ENCODE results near the gene PUM1. TPM values are rescaled to one million over a fixed set of nuclear protein-coding genes. Genes with fewer than 3 reads are reported as not detected.

Gene PUM1
- total and polyA plus RNA-seq, 2 donors (not counting 3 experiments of a cell fraction or from before 2014, with no cell fraction given): 94.7 to 124 TPM

- no peak for DNase-seq (ENCODE audit: low read depth, low spot score)
- Histone ChIP-seq H3K79me2 (ENCODE audit: control insufficient read depth, insufficient read depth, low read length) (no peaks in the 10 kb centered on the region), H3K9me1 (replicated peaks; ENCODE audit: control insufficient read depth, extremely low read depth, insufficient read depth, low read length) (no peaks in the 10 kb centered on the region), H3K4me1 (ENCODE audit: control insufficient read depth, extremely low read depth, insufficient read depth, low read length) (no peaks in the 10 kb centered on the region), H3K36me3 (ENCODE audit: control insufficient read depth in 2 of 2, extremely low read depth in 1 of 2, insufficient read depth in 2 of 2, low read length in 2 of 2) (no peaks in the 10 kb centered on the region), H3K4me3 (replicated peaks in 1 of 3; ENCODE audit: insufficient read depth in 1 of 3, low read depth in 1 of 3, low read length in 3 of 3) (no peak overlapping the region), H3K9me3 (replicated peaks; ENCODE audit: control insufficient read depth, insufficient read depth, low read length) (no peaks in the 10 kb centered on the region), H4K20me1 (replicated peaks; ENCODE audit: control insufficient read depth, extremely low read depth, insufficient read depth, low read length) (no peaks in the 10 kb centered on the region), H2AFZ (ENCODE audit: low read depth, low read length) (no peak overlapping the region), H3K4me2 (ENCODE audit: insufficient read depth, low read length) (no peak overlapping the region), H3K9ac (replicated peaks; ENCODE audit: extremely low read depth, insufficient read depth, low read length) (no peak overlapping the region), H3K27ac (ENCODE audit: insufficient read depth, low read depth, low read length) (no peak overlapping the region), H3K27me3 (ENCODE audit: control insufficient read depth in 2 of 2, insufficient read depth in 2 of 2, low read length in 2 of 2) (no peaks in the 10 kb centered on the region)
- no peak for FAIRE-seq
- no TSS peak for BruUV-seq (replicated peaks)
- ChIA-PET POLR2A (no interaction called here), CTCF (no interaction called here)
- intact Hi-C loops (cut with micrococcal nuclease): no loop called here
- dilution Hi-C loops (cut with MboI; ENCODE audit: extremely low pct_ligation_motif_present, low sequenced_read_pairs): no loop called here
- TF ChIP-seq JUN (IDR thresholded peaks at IDR 0.05; ENCODE audit: borderline replicate concordance, insufficient read depth, insufficient read length, low read depth): no peak
- TF ChIP-seq, protein P1, sequence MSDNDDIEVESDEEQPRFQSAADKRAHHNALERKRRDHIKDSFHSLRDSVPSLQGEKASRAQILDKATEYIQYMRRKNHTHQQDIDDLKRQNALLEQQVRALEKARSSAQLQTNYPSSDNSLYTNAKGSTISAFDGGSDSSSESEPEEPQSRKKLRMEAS (IDR thresholded peaks at IDR 0.05; ENCODE audit: insufficient read depth, insufficient read length): no peak
- no peak for TF ChIP-seq EZH2 (IDR thresholded peaks at IDR 0.05; ENCODE audit: borderline replicate concordance, low read depth, low read length, severe bottlenecking)
- no peak for TF ChIP-seq MYC (IDR thresholded peaks at IDR 0.05; ENCODE audit: low read depth, low read length)
- no peak for TF ChIP-seq POLR2A (IDR thresholded peaks at IDR 0.05; ENCODE audit: low read depth, low read length)
- no peak for TF ChIP-seq GATA2 (IDR thresholded peaks at IDR 0.05; ENCODE audit: insufficient read depth, insufficient read length, low read depth, low read length)
- TF ChIP-seq, protein P2, sequence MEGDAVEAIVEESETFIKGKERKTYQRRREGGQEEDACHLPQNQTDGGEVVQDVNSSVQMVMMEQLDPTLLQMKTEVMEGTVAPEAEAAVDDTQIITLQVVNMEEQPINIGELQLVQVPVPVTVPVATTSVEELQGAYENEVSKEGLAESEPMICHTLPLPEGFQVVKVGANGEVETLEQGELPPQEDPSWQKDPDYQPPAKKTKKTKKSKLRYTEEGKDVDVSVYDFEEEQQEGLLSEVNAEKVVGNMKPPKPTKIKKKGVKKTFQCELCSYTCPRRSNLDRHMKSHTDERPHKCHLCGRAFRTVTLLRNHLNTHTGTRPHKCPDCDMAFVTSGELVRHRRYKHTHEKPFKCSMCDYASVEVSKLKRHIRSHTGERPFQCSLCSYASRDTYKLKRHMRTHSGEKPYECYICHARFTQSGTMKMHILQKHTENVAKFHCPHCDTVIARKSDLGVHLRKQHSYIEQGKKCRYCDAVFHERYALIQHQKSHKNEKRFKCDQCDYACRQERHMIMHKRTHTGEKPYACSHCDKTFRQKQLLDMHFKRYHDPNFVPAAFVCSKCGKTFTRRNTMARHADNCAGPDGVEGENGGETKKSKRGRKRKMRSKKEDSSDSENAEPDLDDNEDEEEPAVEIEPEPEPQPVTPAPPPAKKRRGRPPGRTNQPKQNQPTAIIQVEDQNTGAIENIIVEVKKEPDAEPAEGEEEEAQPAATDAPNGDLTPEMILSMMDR (IDR thresholded peaks at IDR 0.05; ENCODE audit: extremely low read depth in 1 of 2, insufficient read depth in 1 of 2, low read depth in 1 of 2, low read length in 2 of 2): no peak
These were observed 16.9 kb upstream of the PUM1 start for GRCh38 chr1:31082385-31082784.
